HG03139 (cell line): ENCODE results near the gene AGT.
"Not testable (repeated sequence)": the region's sequence is repeated elsewhere in the genome, so short reads cannot be mapped to it uniquely, and the experiment has no call there.

ENCODE experiments used
- ATAC-seq: cut with Tn5 transposase; IDR thresholded peaks from one replicate; pipeline ENCODE4 v1.9.1; 2021; ENCODE audit not compliant: unreplicated experiment

Gene AGT

DNA sequence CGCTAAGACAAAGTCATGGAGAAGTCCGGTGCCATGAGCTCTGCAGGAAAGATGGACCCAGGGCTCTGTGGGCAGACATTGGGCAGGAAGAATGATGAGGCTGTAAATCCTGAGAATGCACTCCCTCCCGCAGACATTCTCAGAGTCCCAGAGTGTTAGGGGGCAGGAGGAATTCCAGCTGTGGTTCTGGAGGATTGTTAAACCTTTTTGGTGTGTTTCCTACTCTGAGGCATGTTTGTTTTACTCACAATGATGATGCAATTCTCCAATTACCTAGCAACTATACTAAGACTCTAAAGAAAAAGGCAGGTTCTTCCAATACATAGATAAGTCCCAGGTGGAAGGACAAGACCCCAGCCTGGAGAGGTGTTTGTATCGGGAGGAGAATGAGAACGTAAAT is 30.5 kb upstream of the AGT start:
- no peak for ATAC-seq

DNA sequence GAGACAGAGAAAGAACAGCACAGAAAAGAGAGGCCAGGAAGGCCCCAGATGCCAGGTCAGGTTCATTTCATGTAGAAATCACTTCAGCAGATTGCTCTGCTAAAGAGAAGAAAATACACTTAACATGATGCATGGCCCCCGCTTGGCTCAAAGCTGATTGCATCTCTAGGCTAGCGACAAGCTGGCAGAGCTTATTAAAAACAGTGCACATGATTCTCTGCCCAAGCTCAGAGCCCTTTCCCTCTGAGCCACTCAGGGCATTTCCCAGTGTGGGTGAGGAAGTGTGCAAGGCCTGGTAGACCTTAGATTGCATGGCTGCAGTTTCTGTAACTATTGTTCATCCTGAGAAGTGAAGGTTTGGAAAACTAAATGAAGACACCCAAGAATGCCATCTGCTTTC is 30.0 kb upstream of the AGT start:
- no peak for ATAC-seq

DNA sequence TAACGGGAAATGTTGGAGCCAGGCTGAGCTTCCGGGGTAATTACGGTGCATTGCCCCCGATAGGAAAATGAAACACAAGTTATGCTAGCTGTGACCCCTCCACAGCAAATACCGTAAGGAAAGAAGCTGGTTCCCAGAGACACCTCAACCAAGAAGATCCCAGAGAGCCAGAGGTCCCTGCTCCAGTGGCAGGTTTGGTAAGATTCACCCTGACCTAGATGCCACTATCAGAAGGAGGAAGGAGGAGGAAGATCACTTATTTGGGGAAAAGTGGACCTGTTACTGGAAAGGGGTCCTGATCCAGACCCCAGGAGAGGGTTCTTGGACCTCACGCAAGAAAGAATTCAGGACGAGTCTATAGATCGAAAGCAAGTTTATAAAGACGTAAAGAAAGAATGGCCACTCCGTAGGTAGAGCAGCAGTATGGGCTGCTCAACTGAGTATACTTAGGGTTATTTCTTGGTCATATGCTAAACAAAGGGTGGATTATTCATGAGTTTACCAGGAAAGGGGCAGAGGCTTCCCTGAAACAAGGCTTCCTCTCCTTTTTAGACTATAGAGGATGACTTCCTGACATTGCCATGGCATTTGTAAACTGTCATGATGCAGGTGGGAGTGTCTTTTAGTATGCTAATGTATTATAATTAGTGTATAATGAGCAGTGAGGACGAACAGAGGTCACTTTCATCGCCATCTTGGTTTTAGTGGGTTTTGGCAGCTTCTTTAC is 25.8 kb upstream of the AGT start:
- no peak for ATAC-seq

DNA sequence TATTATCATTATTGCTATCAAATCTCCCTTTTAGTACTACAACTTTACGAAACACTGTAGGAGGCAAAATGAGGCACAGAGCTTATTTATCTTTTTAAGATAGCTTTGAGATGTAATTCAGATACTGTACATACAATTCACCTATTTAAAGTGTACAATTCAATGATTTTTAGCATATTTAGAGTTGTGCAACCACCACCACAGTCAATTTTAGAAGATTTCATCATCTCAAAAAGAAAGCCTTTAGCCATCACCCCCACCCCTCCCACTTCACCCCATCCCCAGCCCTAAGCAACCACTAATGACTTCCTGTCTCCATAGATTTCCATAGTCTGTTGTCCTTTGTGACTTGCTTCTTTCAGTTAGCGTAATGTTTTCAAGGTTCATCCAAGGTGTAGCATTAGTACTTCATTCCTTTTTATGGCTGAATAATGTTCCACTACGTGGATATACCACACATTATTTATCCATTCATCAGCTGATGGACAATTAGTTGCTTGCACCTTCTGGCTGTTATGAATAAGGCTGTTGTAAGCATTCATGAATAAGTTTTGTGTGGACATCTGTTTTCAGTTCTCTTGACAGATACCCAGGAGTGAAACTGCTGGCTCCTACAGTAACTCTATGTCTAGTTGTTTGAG is 23.8 kb upstream of the AGT start:
- ATAC-seq: no peak

DNA sequence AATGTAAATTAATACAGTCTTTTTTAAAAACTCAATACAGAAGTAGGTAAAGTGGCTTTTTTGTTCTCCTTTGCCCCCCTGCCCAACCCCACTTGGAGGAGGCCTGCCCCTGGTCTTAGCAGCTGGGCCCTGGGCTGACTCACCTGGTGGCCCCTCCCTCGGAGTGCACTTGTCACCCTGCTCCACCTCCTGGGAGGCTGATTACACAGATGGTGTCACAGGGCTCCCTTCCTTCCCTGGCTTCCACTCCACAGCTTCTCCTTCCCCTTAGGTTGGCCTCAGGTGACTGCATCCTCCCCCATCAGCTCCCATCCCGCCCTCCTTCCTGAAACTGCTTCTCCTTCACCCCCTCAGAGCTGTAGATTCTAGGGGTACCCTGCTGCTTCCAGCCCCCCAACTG is 21.5 kb upstream of the AGT start:
- ATAC-seq: no peak

DNA sequence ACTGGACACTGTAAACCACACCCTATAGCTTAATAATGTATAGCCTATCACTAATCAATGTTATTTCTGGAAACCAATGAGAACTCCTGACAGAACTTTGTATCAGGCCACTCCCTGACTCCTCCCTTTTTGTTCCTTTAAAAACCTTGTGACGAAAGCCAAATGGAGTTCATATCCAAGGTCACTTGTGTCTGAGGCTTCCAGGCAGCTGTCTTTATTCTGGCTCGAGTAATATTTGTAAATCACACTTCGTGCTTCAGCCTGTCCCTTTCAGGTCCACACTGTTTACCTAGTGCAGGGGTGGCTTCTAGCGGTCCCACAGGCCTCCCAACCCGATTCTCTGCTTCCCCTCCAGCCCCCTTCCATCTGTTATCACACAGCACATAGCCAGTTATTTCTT is 17.1 kb upstream of the AGT start:
- no peak for ATAC-seq

DNA sequence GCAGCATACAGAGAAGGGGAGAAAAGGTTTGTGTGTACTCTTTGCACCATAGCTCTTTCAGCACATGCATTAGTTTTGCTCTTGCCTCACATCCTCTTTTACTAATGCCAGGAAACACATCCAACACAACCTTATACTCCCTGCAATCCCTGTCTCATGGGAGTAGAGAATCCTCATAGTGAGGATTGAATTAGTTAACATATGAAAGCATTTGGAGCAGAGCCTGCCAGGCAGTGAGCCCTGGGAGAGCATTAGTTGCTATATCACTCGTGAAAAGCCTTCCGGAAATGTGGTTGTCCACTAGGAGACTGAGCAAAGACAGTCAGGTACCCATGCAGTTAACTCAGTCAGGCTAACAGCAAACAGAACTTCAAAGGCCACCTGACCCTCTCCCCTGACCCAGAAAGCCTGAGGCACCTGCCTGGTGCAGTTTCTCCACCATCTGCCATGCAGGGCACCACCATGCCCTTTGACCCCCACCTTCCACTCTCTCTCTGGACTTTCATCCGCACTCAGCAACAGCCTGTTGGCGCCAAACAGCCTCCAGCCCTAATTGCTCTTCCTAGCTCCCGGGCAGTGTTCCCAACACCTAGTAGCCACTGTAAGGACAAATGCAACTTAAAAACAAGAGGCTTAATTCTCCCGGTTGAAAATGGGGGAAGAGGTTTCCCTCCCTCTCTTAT is 14.9 kb upstream of the AGT start:
- no peak for ATAC-seq

DNA sequence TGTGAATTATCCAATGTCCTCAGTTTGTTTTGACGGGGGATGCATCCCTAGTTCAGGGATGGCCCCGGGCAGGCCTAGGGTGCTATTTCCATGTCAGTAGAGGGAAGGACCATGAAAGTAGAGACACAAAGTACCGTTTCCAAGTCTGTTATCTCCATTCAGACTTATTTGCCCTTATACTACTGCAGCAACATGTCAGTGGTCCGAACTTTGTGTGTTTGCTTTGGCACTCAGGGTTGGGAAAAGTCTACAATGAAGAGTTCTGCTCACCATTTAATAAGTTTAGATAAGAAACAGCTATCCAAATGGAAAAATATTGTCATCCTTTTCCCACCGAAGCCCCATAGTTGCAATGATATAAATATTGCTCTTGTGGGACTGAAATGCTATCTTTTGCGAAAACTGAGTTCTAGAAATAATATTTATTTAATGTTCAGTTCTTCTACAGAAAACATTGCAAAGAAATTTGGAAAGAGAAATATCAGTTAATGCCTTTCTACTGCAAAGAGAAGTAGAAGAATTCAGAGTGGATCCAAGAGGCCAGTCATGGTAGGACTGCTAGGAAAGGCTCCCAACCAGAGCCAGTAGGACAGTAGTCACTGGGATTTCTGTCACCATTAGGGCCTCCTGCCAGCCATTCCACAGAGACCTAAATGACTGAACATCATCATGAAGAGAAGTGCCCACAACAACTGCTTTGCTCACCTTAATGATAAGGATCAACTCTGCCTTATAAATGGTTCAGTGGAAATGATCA is 11.5 kb upstream of the AGT start:
- ATAC-seq: no peak

DNA sequence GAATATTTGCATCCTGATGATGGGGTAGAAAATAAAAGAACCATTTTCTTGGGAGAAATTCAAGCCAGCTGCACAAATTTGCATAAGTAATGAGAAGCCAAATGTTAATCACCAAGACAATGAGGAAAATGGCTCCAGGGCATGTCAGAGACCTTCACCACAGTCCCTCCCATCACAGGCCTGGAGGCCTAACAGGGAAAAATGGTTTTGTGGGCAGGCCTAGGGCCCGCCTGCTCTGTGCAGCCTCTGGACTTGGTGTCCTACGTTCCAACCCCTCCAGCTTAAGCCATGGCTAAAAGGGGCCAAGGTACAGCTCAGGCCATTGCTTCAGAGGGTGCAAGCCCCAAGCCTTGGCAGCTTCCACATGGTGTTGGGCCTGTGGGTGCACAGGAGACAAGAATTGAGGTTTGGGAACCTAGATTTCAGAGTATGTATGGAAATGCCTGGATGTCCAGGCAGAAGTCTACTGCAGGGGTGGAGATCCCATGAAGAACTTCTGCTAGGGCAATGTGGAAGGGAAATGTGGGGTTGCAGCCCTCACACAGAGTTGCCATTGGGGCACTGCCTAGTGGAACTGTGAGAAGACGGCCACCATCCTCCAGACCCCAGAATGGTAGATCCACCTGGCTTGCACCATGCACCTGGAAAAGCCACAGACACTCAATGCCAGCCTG is 8.1 kb upstream of the AGT start:
- not testable (repeated sequence) for ATAC-seq

DNA sequence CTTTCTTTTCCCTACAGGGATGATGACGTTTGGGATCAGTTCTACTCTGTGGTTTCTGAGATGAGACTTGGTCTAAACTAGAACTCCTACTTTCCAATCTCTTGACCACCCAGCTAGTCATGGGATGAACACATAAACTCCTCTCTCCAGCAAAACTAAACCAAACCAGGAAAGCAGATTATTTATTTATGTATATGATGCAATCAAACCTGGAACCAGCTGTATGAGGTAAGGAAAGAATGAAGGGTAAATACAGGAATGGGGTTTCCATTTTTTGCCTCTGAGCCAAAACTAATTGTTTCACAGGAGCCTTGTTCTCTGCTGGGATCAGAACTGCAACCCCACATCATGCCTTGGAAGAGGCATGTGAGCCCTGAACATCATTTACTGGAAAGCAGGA is 3.3 kb upstream of the AGT start:
- no peak for ATAC-seq

DNA sequence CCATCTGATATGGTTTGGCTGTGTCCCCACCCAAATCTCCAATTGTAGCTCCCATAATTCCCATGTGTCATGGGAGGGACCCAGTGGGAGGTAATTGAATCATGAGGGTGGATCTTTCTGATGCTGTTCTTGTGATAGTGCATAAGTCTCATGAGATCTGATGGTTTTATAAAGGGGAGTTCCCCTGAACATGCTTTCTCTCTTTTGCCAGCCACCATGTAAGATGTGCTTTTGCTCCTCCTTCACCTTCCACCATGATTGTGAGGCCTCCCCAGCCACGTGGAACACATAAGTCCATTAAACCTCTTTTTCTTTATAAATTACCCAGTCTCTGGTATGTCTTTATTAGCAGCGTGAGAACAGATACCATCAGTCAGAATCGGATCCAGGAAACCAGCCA is 2.5 kb upstream of the AGT start:
- ATAC-seq: not testable (repeated sequence)

DNA sequence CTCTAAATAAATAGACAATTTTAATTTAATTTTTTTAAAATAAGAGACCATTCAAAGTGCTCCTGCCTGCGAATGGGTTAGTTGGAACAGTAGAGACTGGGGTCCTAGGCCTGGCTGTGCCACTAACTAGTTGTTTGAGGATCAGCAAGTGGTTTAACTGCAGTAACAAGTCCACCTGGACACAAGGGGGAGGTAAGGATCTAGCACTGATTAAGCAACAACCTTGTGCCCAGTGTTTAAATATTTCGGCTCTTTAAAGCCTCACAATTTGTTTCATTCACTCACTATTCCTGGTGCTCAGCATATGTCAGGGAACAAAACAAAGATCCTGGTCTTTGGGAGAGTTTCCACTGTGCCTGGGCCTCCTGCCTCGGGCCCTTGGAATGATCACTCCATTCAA is 1.6 kb upstream of the AGT start:
- no peak for ATAC-seq

DNA sequence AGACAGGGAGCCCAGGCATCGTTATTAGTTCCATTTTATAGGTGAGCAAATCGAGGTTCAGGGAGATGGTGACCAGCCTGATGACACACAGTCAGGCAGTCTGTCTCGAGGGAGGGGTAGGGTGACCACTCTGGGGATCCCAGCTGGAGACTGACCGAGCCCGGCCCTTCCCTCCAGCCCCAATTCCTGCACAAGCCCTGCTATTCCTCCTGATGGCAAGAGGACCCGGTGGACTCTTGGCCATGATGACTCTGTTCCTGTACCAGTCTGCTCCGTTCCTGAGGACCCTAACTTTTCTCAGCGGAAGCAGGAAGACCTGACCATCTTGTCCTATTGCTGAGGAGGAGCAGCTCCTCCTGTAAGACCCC is 391 bp downstream of the AGT start:
- ATAC-seq: no peak

DNA sequence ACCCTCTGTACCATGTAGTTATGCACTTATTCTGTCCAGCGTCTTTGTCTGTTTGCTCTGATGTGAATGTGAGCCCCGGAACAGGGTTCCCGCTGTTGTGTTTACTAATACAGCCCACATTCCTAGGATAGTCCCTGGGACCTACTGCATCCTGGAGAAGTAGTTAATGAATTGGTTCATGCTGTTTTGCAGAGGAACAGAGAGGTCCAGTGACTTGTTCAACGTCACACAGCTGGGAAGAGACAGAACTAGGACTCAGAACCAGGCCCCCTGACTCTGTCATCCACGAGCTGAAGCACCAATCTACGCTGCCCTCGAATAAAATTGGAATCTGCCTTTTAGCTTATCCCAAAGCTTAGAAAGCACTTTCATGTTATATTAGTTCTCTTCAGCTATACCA is 784 bp downstream of the AGT start:
- ATAC-seq: no peak

DNA sequence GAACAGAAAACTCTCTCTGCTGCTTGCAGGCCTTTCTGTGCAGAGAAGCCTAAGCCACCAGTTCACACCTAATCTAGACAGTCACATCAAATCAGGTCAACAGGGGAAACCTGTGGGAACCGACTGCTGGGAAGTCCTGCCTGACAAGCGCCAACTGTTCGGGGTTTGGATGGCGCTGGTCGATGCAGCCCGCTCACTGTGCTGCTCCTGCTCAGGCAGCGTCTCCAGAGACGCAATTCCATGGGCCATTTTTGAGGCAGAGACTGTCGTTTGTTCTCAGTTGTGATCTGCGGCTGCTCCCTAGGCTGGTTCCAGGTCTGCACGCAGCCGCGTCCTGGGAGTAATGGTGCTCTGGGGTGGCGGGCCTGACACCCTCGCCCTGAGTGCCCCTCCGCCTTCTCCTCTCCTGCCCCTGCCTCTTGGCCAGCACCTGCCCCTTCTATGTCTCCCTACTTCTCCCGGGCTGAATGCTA is 1.4 kb downstream of the AGT start:
- no peak for ATAC-seq

DNA sequence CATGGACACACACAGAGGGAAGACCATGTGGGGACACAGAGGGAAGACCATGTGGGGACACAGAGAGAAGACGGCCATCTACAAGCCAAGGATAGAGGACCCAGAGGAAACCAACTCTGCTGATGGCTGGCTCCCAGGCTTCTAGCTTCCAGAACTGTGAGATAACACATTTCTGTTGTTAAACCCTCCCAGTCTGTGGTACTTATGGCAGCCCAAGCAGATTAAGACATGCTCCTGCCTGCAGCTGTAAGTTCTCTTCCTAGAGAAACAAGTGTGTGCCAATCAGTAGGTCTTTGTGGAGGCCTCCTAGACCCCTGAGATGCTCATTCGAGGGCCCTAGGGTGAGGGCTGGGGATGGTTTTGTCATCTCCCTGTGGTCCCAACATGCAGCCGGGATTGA is 2.7 kb downstream of the AGT start:
- no peak for ATAC-seq

DNA sequence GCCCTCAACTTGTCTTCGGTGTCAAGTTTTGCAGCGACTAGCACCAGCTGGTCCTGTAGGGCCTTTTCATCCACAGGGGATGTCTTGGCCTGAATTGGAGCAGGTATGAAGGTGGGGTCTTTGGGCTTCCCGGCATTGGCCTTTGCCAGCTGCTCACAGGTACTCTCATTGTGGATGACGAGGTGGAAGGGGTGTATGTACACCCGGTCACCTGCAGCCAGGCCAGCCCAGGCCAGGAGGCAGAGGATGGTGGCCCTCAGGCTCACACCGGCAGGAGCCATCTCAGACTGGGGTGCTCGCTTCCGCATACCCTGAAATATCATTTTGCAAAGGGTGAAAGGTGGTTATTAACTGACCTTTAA is 3.4 kb downstream of the AGT start:
- ATAC-seq: no peak

DNA sequence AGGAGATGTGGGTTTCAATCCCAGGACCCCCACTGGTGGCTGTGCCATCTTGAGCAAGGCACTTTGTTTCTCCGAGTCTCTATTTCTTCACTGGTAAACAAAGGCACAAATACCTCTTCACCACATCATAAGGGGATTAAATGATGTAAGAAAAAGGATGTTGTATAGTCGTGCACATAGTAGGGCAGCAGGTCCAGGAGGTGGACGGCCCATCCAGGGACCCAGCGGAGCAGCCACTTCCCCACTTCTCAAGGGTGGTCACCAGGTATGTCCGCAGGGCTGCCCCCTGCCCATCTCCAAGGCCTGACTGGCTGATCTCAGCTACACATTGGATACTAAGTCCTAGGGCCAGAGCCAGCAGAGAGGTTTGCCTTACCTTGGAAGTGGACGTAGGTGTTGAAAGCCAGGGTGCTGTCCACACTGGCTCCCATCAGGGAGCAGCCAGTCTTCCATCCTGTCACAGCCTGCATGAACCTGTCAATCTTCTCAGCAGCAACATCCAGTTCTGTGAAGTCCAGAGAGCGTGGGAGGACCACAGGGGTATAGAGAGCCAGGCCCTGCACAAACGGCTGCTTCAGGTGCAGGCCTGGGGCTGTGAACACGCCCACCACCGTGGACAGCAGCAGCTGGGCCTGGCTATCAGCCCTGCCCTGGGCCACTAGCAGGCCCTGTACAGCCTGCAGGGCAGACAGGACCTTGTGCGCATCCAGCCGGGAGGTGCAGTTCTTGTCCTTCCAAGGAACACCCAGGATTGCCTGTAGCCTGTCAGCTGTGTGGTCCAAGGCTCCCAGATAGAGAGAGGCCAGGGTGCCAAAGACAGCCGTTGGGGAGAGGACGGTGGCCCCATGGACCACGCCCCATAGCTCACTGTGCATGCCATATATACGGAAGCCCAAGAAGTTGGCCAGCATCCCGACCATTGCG is 4.0 kb downstream of the AGT start:
- ATAC-seq: no peak

DNA sequence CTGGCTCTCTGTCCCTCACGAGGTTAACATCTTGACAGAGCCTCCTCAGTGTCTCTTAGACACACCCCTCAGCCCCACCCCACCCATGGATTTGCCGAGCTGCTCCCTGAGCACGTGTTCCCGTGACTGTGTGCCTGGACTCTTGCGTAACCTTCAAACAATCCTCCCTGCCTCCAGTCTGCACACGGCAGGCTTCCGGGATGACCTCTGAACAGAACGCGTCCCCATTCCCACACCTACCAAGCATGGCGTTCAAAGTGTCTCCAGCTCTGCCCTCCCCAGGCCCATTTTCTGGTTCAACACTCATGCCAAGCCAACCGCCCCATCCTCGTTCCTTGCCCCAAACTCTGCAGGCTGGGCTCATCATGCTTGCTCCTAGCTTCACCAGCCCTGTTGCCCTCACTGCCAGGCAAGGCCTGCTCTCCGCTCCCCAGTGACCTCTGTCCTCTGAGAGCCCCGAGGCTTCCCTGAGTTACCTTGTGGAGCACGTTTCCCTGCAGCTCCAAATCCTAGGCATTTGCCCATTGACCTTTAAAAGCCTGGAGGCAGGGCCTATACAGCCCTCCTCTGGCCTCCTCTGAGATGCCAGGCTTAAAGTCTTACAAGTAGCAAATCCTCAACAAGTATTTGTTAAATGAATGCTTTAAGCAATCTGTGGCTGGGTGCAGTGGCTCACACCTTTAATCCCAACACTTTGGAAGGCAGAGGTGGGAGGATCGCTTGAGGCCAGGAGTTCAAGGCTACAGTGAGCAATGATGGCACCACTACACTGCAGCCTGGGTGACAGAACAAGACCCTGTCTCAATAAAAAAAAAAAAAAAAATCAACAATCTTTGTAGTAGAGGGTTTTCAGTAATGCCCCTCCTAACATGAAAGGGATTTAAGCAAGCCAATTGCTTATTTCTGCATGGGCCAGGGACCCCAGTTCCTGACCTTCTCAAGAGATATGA is 5.0 kb downstream of the AGT start:
- ATAC-seq: no peak
